B cell (primary cell): ENCODE results near the gene GRM6. TPM values are rescaled to one million over a fixed set of nuclear protein-coding genes. Genes with fewer than 3 reads are reported as not detected.

Source experiments
- ATAC-seq: fragments of 200-7000 bp; cut with Tn5 transposase; one replicate; pipeline ENCODE4 v1.10.0; 2021; ENCODE audit warnings: low read depth, mild to moderate bottlenecking, moderate number of reproducible peaks, moderate library complexity
- CTCF ChIA-PET: fragments of 350-600 bp; sonication (Branson Sonifier 250); formaldehyde crosslinking; loops from one replicate; lab custom pipeline; 2021; ENCODE audit warnings: antibody characterized with exemption, inconsistent platforms; lab: Charles Lee
- POLR2A ChIA-PET: fragments of 350-600 bp; sonication (Branson Sonifier 250); formaldehyde crosslinking; loops from one replicate; lab custom pipeline; 2021; ENCODE audit warnings: antibody characterized with exemption; lab: Charles Lee
- DNase-seq: peaks from one replicate; pipeline ENCODE4 v3.0.0; 2013
- H2AFZ ChIP-seq: 2 replicates; pipeline ENCODE4 v1.6.1; 2012; ENCODE audit warnings: mild to moderate bottlenecking, low read depth, low read length; ENCODE audit not compliant: insufficient read depth, poor library complexity, severe bottlenecking
- H3K27ac ChIP-seq, 2 donors: 1 replicate in 1 of 2; 2 replicates in 1 of 2; pipeline ENCODE4 v1.5.1; 2012 to 2013; ENCODE audit warnings: low read length in 2 of 2, mild to moderate bottlenecking in 2 of 2, moderate library complexity in 1 of 2
- H3K27me3 ChIP-seq, 4 experiments: fragments of 200-600 bp in 1 of 4; sonication (generic) in 1 of 4; replicated peaks in 1 of 4; 1 replicate in 2 of 4; 2 replicates in 2 of 4; pipeline versions ENCODE4 v1.6.1 to v1.7.0; 2013 to 2016; ENCODE audit warnings: low read length in 3 of 4, mild to moderate bottlenecking in 2 of 4, mixed read lengths in 1 of 4, moderate library complexity in 1 of 4; ENCODE audit not compliant: insufficient read depth in 4 of 4, control insufficient read depth in 3 of 4; ENCODE audit errors: control extremely low read depth in 1 of 4
- H3K36me3 ChIP-seq, 2 experiments: replicated peaks in 1 of 2; 1 replicate in 1 of 2; 2 replicates in 1 of 2; pipeline versions ENCODE4 v1.6.1 to v1.7.1; 2013; ENCODE audit warnings: low read length in 1 of 2; ENCODE audit not compliant: insufficient read depth in 2 of 2, control insufficient read depth in 1 of 2; ENCODE audit errors: control extremely low read depth in 1 of 2, extremely low read depth in 1 of 2
- H3K4me1 ChIP-seq, 2 donors: fragments of 200-600 bp in 1 of 2; sonication (generic) in 1 of 2; 1 replicate in 1 of 2; 2 replicates in 1 of 2; pipeline versions ENCODE4 v1.5.1 to v1.6.1; 2013 to 2017; ENCODE audit warnings: low read length in 2 of 2; ENCODE audit not compliant: control insufficient read depth in 2 of 2, insufficient read depth in 2 of 2
- H3K4me2 ChIP-seq: replicated peaks from 2 replicates; pipeline ENCODE3; 2012; ENCODE audit warnings: mild to moderate bottlenecking, low read depth, low read length; ENCODE audit not compliant: poor library complexity, severe bottlenecking
- H3K4me3 ChIP-seq, 5 experiments: fragments of 200-600 bp in 1 of 5; sonication (generic) in 1 of 5; 1 replicate in 3 of 5; 2 replicates in 2 of 5; pipeline versions ENCODE4 v1.5.1 to v1.7.0; 2011 to 2016; ENCODE audit warnings: low read length in 4 of 5, mild to moderate bottlenecking in 4 of 5, low read depth in 2 of 5, control low read depth in 1 of 5, moderate library complexity in 1 of 5; ENCODE audit not compliant: insufficient read depth in 1 of 5; ENCODE audit errors: control extremely low read depth in 1 of 5, extremely low read depth in 1 of 5
- H3K79me2 ChIP-seq: fragments of 200-600 bp; sonication (generic); one replicate; pipeline ENCODE4 v1.6.0; 2016; ENCODE audit warnings: low read length; ENCODE audit not compliant: control insufficient read depth, insufficient read depth
- H3K9ac ChIP-seq: fragments of 200-600 bp; sonication (generic); 2 replicates; pipeline ENCODE4 v1.6.1; 2017; ENCODE audit warnings: mild to moderate bottlenecking, low read length, moderate library complexity
- H3K9me3 ChIP-seq, 3 donors: one replicate each; pipeline versions ENCODE4 v1.6.1 to v1.7.1; 2013; ENCODE audit warnings: low read length in 2 of 3; ENCODE audit not compliant: control insufficient read depth in 2 of 3, insufficient read depth in 1 of 3; ENCODE audit errors: control extremely low read depth in 1 of 3
- H4K20me1 ChIP-seq: 2 replicates; pipeline ENCODE4 v1.6.0; 2012; ENCODE audit warnings: mild to moderate bottlenecking, low read length; ENCODE audit not compliant: insufficient read depth, control insufficient read depth, poor library complexity, severe bottlenecking
- H3K27ac Mint-ChIP-seq: one replicate; pipeline ENCODE4 v1.8.0; 2021; ENCODE audit warnings: mixed read lengths
- H3K27me3 Mint-ChIP-seq: one replicate; pipeline ENCODE4 v1.8.0; 2021; ENCODE audit warnings: mixed read lengths
- H3K4me1 Mint-ChIP-seq: one replicate; pipeline ENCODE4 v1.8.0; 2021; ENCODE audit warnings: mixed read lengths
- H3K4me3 Mint-ChIP-seq: one replicate; pipeline ENCODE4 v1.8.0; 2021; ENCODE audit warnings: mixed read lengths
- H3K9me3 Mint-ChIP-seq: one replicate; pipeline ENCODE4 v1.8.0; 2022; ENCODE audit warnings: mixed read lengths; ENCODE audit not compliant: insufficient read depth
- EZH2 ChIP-seq: IDR thresholded peaks from 2 replicates; pipeline ENCODE4 v1.6.1; 2012; ENCODE audit warnings: borderline replicate concordance, low read depth, mild to moderate bottlenecking, moderate library complexity, low read length; ENCODE audit not compliant: insufficient read depth, poor library complexity, severe bottlenecking
- WGBS: methylation state at CpG from one replicate; pipeline ENCODE4 v1.1.5; 2013; ENCODE audit warnings: missing lambda C conversion rate; ENCODE audit not compliant: insufficient coverage; 5-methylcytosine and 5-hydroxymethylcytosine counted together
- intact Hi-C: fragments of 100-400 bp; cut with micrococcal nuclease; formaldehyde crosslinking; loops from one replicate; pipeline ENCODE4 v1.10.0; 2022
- polyA minus RNA-seq: library from RNA; depleted of rRNA, polyadenylated mRNA; stranded (reverse); fragments of >200 nt; gene quantifications from 2 replicates; pipeline ENCODE4 v1.2.3, GENCODE V29; 2012
- polyA plus RNA-seq: library from polyadenylated mRNA; depleted of rRNA; stranded (reverse); fragments of >200 nt; gene quantifications from 2 replicates; pipeline ENCODE4 v1.2.3, GENCODE V29; 2012
- total RNA-seq, 2 donors: library from RNA; stranded (reverse); fragments of 120-200 nt in 1 of 2; gene quantifications; 1 replicate in 1 of 2; 2 replicates in 1 of 2; pipeline versions ENCODE4 v1.2.3 to v1.2.4, GENCODE V29; 2013 to 2022
- TF ChIP-seq, protein P1 (sequence below): fragments of 200-600 bp; IDR thresholded peaks from one replicate; pipeline ENCODE4 v1.8.0; 2022; ENCODE audit warnings: antibody characterized with exemption, mild to moderate bottlenecking

GRM6 gene
- total RNA-seq (not detected in 2 replicates), polyA plus RNA-seq (not detected in 2 replicates), polyA minus RNA-seq (not detected in 2 replicates)
- total RNA-seq (2013): not detected

- Histone ChIP-seq H2AFZ (no peak within 1 kb of the TSS), H3K9ac (no peak within 1 kb of the TSS), H4K20me1 (no peaks in the 10 kb centered on the region), H3K4me1 (no peaks in the 10 kb centered on the region), H3K27me3 (peaks cover 0 to 14% (median 0%) of the 10 kb centered on the region in 4 experiments), H3K4me2 (no peak within 1 kb of the TSS), H3K36me3 (no peaks in the 10 kb centered on the region), H3K4me3 (no peak within 1 kb of the TSS), H3K27ac (no peak within 1 kb of the TSS), H3K9me3 (peaks cover 0 to 64% (median 2%) of the 10 kb centered on the region in 3 donors), H3K79me2 (no peaks in the 10 kb centered on the region)
- Mint-ChIP-seq H3K4me3 (no peak within 1 kb of the TSS), H3K4me1 (peaks cover 2% of the 10 kb centered on the region), H3K27ac (no peak within 1 kb of the TSS), H3K9me3 (peaks cover 1% of the 10 kb centered on the region), H3K27me3 (peaks cover 28% of the 10 kb centered on the region)
- WGBS: 12% methylated on average over 90 of the region's 97 CpGs
- intact Hi-C loops: no loop called here
- POLR2A ChIA-PET: no interaction called here
- peak; percentile 10 for DNase-seq
- ATAC-seq: no peak
- TF ChIP-seq, protein P1, sequence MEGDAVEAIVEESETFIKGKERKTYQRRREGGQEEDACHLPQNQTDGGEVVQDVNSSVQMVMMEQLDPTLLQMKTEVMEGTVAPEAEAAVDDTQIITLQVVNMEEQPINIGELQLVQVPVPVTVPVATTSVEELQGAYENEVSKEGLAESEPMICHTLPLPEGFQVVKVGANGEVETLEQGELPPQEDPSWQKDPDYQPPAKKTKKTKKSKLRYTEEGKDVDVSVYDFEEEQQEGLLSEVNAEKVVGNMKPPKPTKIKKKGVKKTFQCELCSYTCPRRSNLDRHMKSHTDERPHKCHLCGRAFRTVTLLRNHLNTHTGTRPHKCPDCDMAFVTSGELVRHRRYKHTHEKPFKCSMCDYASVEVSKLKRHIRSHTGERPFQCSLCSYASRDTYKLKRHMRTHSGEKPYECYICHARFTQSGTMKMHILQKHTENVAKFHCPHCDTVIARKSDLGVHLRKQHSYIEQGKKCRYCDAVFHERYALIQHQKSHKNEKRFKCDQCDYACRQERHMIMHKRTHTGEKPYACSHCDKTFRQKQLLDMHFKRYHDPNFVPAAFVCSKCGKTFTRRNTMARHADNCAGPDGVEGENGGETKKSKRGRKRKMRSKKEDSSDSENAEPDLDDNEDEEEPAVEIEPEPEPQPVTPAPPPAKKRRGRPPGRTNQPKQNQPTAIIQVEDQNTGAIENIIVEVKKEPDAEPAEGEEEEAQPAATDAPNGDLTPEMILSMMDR: no peak
- TF ChIP-seq EZH2: no peak
- CTCF ChIA-PET: no interaction called here
These were observed at the start of gene GRM6 for GRCh38 chr5:178994580-178995340. GRM6 (minus strand) TSS chr5:178995320; CDS start chr5:178994944, 376 bp downstream.

DNA sequence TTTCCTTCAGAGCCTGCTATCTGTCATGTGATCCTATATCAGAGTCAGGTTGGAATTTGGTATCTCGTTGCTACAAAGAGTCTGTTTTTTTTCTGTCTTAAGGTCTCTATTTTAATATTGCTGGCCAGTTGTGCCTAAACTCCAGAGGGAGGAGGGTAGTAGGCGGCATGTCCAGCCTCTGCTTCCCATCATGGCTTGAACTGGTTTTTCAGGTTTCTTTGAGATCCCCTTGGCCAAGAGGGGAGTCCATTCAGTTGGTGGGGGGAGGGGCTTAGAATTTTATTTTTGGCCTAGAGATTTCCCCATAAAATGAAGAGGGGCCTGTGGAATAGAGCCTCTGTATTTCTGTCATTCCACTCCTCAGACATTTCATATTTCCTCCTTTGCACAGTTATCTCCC is 49.6 kb upstream of the GRM6 start:
- Mint-ChIP-seq H3K4me3 (no peak overlapping the region), H3K27me3 (no peaks in the 10 kb centered on the region), H3K27ac (no peak overlapping the region), H3K9me3 (peaks cover 14% of the 10 kb centered on the region), H3K4me1 (no peaks in the 10 kb centered on the region)
- H3K27me3 ChIP-seq: no peaks in the 10 kb centered on the region
- peaks cover 0 to 29% (median 14%) of the 10 kb centered on the region in 3 donors for H3K9me3 ChIP-seq
- no peak overlapping the region for H3K4me3 ChIP-seq
- H3K27ac ChIP-seq: no peak overlapping the region
- no peak overlapping the region for H3K4me2 ChIP-seq
- intact Hi-C loops: no loop called here
- CTCF ChIA-PET: no interaction called here
- no peak for TF ChIP-seq EZH2
- TF ChIP-seq, protein P1: no peak
- 80% methylated on average over 1 of the region's 2 CpGs for WGBS
- H3K79me2 ChIP-seq: no peaks in the 10 kb centered on the region
- H3K4me1 ChIP-seq: no peaks in the 10 kb centered on the region
- POLR2A ChIA-PET: no interaction called here
- no peaks in the 10 kb centered on the region for H3K36me3 ChIP-seq
- no peak overlapping the region for H2AFZ ChIP-seq
- H3K9ac ChIP-seq: no peak overlapping the region
- ATAC-seq (no peak), DNase-seq (no peak)
- H4K20me1 ChIP-seq: no peaks in the 10 kb centered on the region
